Skeletal muscle satellite cell (primary cell): ENCODE results near the gene RXFP4.

Experiments
- H3K27me3 ChIP-seq: 2 replicates; pipeline ENCODE4 v1.7.0; 2013; ENCODE audit warnings: low read length; ENCODE audit not compliant: control insufficient read depth, insufficient read depth
- H3K36me3 ChIP-seq: 2 replicates; pipeline ENCODE4 v1.7.0; 2013; ENCODE audit warnings: mild to moderate bottlenecking, control low read depth, low read length; ENCODE audit not compliant: insufficient read depth
- H3K4me1 ChIP-seq: 2 replicates; pipeline ENCODE4 v1.7.0; 2013; ENCODE audit warnings: low read length; ENCODE audit not compliant: control insufficient read depth, insufficient read depth
- H3K4me2 ChIP-seq: 2 replicates; pipeline ENCODE4 v1.7.0; 2013; ENCODE audit warnings: mild to moderate bottlenecking, low read length
- H3K4me3 ChIP-seq: 2 replicates; pipeline ENCODE4 v1.7.0; 2013; ENCODE audit warnings: low read length
- H3K9ac ChIP-seq: 2 replicates; pipeline ENCODE4 v1.7.0; 2013; ENCODE audit warnings: mild to moderate bottlenecking, low read depth, low read length, moderate library complexity
- H3K9me3 ChIP-seq: replicated peaks from 2 replicates; pipeline ENCODE4 v1.7.0; 2013; ENCODE audit warnings: mild to moderate bottlenecking, control low read depth, low read length

The RXFP4 gene

DNA sequence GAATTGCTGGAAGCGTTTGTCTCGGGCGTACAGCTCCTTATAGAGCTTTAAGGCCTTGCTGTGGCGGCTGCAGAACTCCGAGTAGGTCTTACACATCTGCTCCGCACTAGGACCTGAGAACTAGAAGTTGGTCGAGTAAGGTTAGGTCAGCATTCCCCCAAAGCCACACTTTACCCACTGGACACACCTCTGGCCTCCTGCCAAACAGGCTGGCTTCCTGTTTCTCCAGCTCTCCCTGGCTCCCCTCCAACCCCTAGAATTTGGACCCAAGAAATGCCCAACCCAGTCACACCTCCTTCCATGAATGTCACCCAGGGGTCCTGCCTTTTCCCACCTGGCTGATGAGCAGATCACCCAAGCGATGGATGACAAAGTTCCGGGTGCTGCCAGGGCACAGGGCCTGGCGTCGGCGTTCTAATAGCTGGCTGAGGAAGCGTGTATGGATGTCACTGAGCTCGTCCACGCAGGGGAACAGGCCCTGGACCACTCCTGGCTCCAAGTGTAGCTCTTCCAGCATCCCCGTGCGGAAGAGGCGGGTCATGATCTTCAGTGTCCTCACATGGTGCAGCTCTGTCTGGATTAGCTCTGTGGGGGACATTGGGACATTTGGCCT, 21.3 kb downstream of the RXFP4 start:
- Histone ChIP-seq H3K4me3 (no peak overlapping the region), H3K4me2 (no peak overlapping the region), H3K9ac (peak overlapping the region; percentile 11), H3K4me1 (peaks cover 38% of the 10 kb centered on the region), H3K27me3 (no peaks in the 10 kb centered on the region), H3K36me3 (peaks cover 79% of the 10 kb centered on the region), H3K9me3 (no peaks in the 10 kb centered on the region)

DNA sequence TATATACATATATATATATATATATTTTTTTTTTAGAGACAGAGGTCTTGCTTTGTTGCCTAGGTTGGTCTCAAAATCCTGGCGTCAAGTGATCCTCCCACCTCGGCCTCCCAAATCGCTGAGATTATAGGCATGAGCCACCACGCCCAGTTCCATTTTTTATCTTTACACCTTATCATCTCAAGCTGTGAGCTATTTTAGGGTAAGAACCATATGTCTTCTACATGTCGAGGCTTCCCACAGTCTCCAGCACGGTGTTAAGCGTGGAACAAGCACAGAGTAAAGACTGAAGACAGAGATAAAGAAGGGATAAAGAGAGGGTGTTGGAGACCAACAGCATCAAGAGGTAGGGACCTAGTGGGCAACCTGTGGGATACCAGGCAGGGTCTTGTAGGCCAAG, 22.8 kb downstream of the RXFP4 start:
- Histone ChIP-seq H3K4me2 (no peak overlapping the region), H3K9ac (no peak overlapping the region), H3K36me3 (peaks cover 80% of the 10 kb centered on the region), H3K4me1 (peaks cover 53% of the 10 kb centered on the region), H3K4me3 (no peak overlapping the region), H3K9me3 (no peaks in the 10 kb centered on the region), H3K27me3 (no peaks in the 10 kb centered on the region)

DNA sequence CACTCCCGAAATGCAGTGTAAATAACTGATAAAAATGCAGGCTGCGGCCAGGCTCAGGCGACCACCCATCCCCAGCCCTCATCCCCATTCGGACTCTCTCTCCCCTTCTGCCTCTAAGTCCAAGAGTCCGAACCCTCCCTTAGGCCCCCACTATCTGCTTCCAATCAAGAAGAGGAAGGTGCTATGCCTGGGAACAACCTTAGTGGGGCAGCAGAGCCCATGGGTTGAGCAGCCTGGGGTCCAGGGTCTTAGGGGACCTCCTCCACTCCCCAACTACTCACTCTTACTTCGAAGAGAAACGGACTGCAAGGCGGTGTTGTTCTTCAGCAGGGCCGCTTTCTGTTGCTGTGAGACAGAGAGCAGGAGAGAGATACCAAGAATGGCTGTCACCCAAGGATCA, 24.7 kb downstream of the RXFP4 start:
- Histone ChIP-seq H3K4me1 (peaks cover 64% of the 10 kb centered on the region), H3K9me3 (no peaks in the 10 kb centered on the region), H3K4me2 (no peak overlapping the region), H3K36me3 (peaks cover 71% of the 10 kb centered on the region), H3K9ac (no peak overlapping the region), H3K4me3 (no peak overlapping the region), H3K27me3 (no peaks in the 10 kb centered on the region)

DNA sequence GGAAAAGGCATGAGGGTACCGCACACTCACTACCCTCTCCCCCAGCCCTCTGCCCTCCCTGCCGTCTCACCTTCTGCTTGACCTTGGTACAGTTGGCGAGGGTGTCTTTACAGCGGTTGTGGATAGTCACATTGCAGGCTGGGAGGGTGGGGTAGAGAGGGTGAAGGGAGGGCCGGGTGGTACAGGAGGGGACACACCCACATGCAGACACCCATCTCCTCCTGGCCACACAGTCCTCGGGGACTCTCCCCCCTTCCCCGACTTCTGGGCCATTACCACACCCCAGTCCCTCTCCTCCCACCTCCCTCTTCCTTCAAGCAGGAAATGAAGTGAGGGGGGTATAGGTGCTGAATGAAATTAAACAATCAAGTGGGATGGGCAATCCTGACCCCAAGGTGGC, 25.3 kb downstream of the RXFP4 start:
- Histone ChIP-seq H3K36me3 (peaks cover 67% of the 10 kb centered on the region), H3K9ac (peak overlapping the region; percentile 70), H3K9me3 (no peaks in the 10 kb centered on the region), H3K27me3 (no peaks in the 10 kb centered on the region), H3K4me3 (no peak overlapping the region), H3K4me1 (peaks cover 60% of the 10 kb centered on the region), H3K4me2 (peak overlapping the region; percentile 72)

DNA sequence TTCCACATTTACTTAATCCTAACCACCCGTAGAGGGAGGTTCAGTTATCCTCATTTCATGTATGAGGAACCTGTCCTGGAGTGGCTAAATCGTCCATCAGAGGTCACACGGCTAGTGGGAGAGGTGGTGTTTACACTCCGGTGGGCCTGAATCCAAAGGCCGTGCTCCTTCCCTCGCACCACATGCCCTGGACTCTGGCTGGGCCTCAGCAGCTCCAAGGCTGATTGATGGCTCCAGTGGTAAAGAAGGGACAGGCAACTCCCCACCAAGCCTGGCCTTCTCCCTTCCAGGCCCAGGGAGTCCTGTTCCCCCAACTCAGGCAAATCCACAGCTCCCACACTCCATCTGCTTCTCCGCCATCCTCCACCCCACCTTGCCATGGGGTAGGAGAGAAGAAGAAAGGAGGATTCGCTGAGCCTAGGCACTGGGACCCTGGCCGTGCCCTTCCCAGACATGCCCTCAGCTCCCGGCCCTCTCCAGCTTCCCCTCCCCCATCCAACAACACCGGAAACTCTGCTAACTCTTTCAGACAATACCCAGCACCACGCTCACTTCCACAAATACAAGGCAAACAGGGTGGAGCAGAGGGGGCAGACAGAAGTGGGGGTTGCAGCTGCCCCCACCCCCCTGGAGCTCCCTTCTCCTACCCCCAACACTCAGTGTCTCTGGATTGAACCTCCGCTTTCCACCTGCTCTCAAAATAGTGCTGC, 26.1 kb downstream of the RXFP4 start:
- peak overlapping the region; percentile 70 for H3K9ac ChIP-seq
- H3K27me3 ChIP-seq: no peaks in the 10 kb centered on the region
- H3K4me2 ChIP-seq: peak overlapping the region; percentile 72
- H3K4me1 ChIP-seq: peaks cover 61% of the 10 kb centered on the region
- peaks cover 65% of the 10 kb centered on the region for H3K36me3 ChIP-seq
- peak overlapping the region; percentile 34 for H3K4me3 ChIP-seq
- no peaks in the 10 kb centered on the region for H3K9me3 ChIP-seq

DNA sequence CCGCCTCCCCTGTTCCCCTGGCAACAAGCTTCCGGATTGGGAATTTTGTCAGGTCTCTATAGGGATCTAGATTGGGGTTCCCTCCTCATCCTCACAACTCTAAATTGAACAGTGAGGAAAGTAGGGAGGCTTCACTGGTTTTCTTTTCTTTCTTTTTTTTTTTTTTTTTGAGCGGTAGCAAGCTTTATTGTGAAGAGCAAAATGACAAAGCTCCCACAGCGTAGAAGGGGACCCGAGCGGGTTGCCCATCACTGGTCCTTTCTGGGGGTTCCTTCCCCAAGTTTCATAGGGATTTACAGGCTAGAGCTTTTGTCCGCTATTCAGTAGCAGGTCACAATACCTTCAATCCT, 26.6 kb downstream of the RXFP4 start:
- peak overlapping the region; percentile 34 for H3K4me3 ChIP-seq
- H3K9ac ChIP-seq: peak overlapping the region; percentile 70
- H3K9me3 ChIP-seq: no peaks in the 10 kb centered on the region
- peaks cover 65% of the 10 kb centered on the region for H3K36me3 ChIP-seq
- H3K4me2 ChIP-seq: peak overlapping the region; percentile 72
- H3K4me1 ChIP-seq: peaks cover 61% of the 10 kb centered on the region
- H3K27me3 ChIP-seq: no peaks in the 10 kb centered on the region

DNA sequence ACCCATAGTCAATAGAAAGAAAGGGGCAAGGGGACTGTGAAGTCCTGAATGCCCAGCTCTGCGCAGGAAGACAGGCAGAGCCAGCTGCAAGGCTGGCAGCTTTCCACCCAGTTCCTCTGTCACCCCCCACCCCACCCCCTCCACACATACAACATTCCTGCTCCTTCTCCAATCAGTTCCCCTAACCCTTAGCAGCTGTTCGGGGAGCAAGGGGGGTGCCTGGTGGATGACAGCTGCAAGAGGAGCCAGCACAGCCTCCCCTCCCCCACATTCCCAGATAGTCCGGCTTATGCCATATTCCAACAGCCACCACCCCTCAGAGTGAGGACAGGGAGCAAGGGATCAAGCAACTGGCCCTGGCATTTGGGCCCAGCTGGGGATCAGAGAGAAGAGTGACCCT, 27.2 kb downstream of the RXFP4 start:
- Histone ChIP-seq H3K4me3 (peak overlapping the region; percentile 49), H3K4me2 (peak overlapping the region; percentile 72), H3K9ac (peak overlapping the region; percentile 70), H3K9me3 (no peaks in the 10 kb centered on the region), H3K36me3 (peaks cover 64% of the 10 kb centered on the region), H3K27me3 (no peaks in the 10 kb centered on the region), H3K4me1 (peaks cover 61% of the 10 kb centered on the region)

DNA sequence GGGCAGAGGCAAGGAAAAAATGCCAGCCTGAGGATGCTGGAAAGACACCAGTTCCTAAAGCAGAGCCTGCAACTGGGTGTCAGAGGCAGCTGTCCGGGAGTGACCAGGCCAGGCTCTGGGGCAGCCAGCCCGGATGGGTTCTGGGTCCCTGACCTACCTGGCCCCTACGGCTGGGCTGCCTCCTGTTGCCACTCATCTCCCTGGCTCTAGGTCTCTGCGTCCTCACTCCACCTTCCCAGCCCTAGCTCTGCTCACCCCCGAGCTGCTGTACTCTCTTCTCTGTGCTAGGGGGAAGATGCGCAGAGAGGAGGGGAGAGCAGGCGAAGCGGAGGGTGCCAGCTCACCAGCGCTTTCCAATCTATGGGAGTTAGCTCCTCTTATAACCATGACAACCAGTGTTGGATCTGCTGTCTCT, 27.9 kb downstream of the RXFP4 start:
- no peaks in the 10 kb centered on the region for H3K27me3 ChIP-seq
- peaks cover 61% of the 10 kb centered on the region for H3K36me3 ChIP-seq
- H3K9me3 ChIP-seq: no peaks in the 10 kb centered on the region
- peak overlapping the region; percentile 49 for H3K4me3 ChIP-seq
- peaks cover 67% of the 10 kb centered on the region for H3K4me1 ChIP-seq
- peak overlapping the region; percentile 72 for H3K4me2 ChIP-seq
- H3K9ac ChIP-seq: peak overlapping the region; percentile 57

DNA sequence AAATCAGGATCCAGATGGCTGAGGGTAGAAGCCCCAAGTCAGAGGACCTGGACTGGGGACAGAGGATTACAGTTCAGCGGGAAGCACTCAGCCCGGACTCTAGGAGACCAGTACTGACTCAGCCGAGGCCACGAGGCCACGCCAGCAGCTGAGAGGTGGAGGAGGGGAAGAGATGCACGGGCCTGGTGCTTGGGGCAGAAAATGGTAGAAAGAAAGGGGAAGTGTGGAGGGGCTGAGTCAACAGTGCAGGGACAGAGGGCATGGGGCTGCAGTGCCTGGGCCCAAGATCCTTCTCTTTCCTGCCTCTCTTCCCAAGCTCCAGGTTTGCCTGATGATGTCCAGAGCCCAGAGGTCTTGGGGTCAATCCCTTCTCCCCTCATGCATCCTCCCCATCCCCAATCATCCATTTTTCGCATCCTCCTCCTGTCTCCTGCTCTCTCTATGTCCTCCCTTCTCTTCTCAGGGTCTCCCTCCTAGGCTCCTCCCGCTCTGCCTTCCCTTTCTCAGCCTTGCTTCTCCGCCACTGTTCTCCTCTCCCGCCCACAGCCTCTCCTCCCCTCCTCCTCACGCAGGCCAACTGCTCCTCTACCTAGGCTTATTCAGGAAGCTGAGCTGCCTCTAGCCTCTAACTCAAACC, 29.2 kb downstream of the RXFP4 start:
- H3K4me3 ChIP-seq: peak overlapping the region; percentile 51
- peaks cover 80% of the 10 kb centered on the region for H3K4me1 ChIP-seq
- no peaks in the 10 kb centered on the region for H3K9me3 ChIP-seq
- peak overlapping the region; percentile 57 for H3K9ac ChIP-seq
- peaks cover 49% of the 10 kb centered on the region for H3K36me3 ChIP-seq
- H3K27me3 ChIP-seq: no peaks in the 10 kb centered on the region
- peak overlapping the region; percentile 72 for H3K4me2 ChIP-seq

DNA sequence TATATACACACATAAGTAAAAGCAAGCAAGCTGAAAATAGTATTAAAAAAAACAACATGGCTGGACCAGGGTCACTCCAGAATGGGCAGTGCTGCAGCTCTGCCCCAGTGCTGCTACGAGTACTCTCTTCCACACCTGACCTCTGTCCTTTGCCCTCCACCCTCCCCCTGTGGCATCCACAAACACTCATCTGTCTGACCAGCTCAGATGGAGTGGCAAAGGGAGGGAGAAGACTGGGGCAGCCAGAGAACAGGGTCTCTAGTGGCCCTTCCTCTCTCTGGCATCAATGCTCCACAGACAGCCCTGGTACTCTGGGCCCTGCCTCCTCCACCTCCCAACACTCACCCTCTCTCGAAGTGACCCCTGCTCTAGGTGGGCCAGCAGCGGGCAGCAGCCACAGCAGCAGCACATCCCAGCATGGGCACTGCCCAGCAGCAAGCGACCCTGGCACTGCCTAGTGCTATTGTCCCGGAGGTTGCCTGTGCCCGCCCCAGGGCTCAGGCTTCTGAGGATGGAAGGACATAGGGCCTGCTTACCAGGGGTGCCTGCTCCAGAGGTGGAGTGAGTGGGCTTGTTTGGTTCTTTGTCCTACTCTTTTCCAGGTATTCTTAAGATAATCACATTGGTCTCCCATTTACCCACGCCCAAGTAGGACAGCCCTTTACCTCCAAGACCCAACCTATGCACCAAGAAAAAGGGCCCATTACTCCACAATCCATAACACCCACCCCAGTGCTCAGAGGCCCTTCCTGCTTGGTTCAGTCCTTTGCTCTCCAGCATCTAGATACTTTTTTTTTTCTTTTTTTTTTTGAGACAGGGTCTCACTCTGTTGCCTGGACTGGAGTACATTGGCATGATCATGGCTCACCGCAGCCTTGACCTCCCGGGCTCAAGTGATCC, 30.7 kb downstream of the RXFP4 start:
- Histone ChIP-seq H3K36me3 (peaks cover 34% of the 10 kb centered on the region), H3K4me1 (peaks cover 87% of the 10 kb centered on the region), H3K27me3 (no peaks in the 10 kb centered on the region), H3K4me3 (no peak overlapping the region), H3K9me3 (no peaks in the 10 kb centered on the region), H3K4me2 (peak overlapping the region; percentile 22), H3K9ac (no peak overlapping the region)

DNA sequence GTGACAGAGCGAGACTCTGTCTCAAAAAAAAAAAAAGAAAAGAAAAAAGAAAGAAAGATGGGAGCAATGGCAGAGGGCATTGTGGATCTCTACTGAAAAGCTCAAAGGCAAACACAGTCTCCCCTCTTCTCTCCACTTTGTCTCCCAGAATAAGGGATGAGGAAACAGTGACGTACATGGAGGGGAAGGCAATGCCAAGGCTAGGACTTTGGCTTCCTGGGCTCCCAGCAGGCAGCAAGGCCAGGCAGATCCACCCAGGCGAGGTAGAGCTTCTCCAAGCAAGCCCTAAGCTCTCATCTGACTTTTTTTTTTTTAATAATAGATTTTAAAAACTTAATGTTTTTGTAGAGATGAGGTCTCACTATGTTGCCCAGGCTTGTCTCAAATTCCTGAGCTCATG, 32.3 kb downstream of the RXFP4 start:
- peak overlapping the region; percentile 99 for H3K4me2 ChIP-seq
- H3K27me3 ChIP-seq: no peaks in the 10 kb centered on the region
- H3K9ac ChIP-seq: no peak overlapping the region
- H3K36me3 ChIP-seq: peaks cover 21% of the 10 kb centered on the region
- H3K4me1 ChIP-seq: peaks cover 75% of the 10 kb centered on the region
- no peaks in the 10 kb centered on the region for H3K9me3 ChIP-seq
- no peak overlapping the region for H3K4me3 ChIP-seq
